HepG2 (cell line): ENCODE results near the gene CDC27. TPM values are rescaled to one million over a fixed set of nuclear protein-coding genes. Genes with fewer than 3 reads are reported as not detected.

Source experiments
- BCL6 ChIP-seq: IDR thresholded peaks from 2 replicates; pipeline ENCODE4 v1.6.1; 2016; ENCODE audit warnings: missing genetic modification reagents, missing compliant biosample characterization
- EED ChIP-seq: sonication (generic); formaldehyde crosslinking; IDR thresholded peaks from 2 replicates; pipeline ENCODE4 v1.5.0; 2020; ENCODE audit warnings: mild to moderate bottlenecking, missing genetic modification reagents
- GATAD2A ChIP-seq: IDR thresholded peaks from 2 replicates; pipeline ENCODE4 v1.6.1; 2016
- MED13 ChIP-seq: sonication (generic); formaldehyde crosslinking; IDR thresholded peaks from 2 replicates; pipeline ENCODE4 v1.5.0; 2020; ENCODE audit warnings: missing genetic modification reagents
- NR2F2 ChIP-seq: IDR thresholded peaks from 2 replicates; pipeline ENCODE4 v1.6.1; 2012; ENCODE audit warnings: low read depth, inconsistent platforms, borderline replicate concordance
- PHF20 ChIP-seq: sonication (generic); formaldehyde crosslinking; IDR thresholded peaks from 2 replicates; pipeline ENCODE4 v1.5.0; 2020; ENCODE audit warnings: mild to moderate bottlenecking, missing genetic modification reagents
- SALL1 ChIP-seq: sonication (generic); formaldehyde crosslinking; IDR thresholded peaks from 2 replicates; pipeline ENCODE4 v1.8.0; 2022; ENCODE audit warnings: mild to moderate bottlenecking, missing genetic modification reagents
- SP2 ChIP-seq: sonication (generic); formaldehyde crosslinking; IDR thresholded peaks from 2 replicates; pipeline ENCODE4 v1.5.1; 2020; ENCODE audit warnings: mild to moderate bottlenecking, missing genetic modification reagents
- ZFX ChIP-seq: sonication (generic); formaldehyde crosslinking; IDR thresholded peaks from 2 replicates; pipeline ENCODE4 v1.4.0; 2020; ENCODE audit warnings: mild to moderate bottlenecking, low read depth, missing genetic modification reagents, moderate library complexity
- ZNF772 ChIP-seq: sonication (generic); formaldehyde crosslinking; IDR thresholded peaks from 2 replicates; pipeline ENCODE4 v1.5.0; 2020; ENCODE audit warnings: mild to moderate bottlenecking, missing genetic modification reagents
- polyA plus RNA-seq, 8 experiments: library from polyadenylated mRNA; depleted of rRNA in 3 of 8; stranded (reverse) in 7 of 8; unstranded in 1 of 8; fragments of >200 nt; fragmentation: Illumina TruSeq in 4 of 8; extraction: Trizol in 4 of 8; gene quantifications; 2 replicates each; pipeline versions ENCODE4 v1.2.1 to v1.2.3, GENCODE V29; 2011 to 2016; ENCODE audit warnings: low read depth in 4 of 8, missing spikeins in 1 of 8, mixed read lengths in 1 of 8; ENCODE audit not compliant: insufficient read depth in 1 of 8
- total RNA-seq, 5 experiments: library from RNA; depleted of rRNA; stranded (reverse); fragments of >200 nt; fragmentation: Illumina TruSeq; extraction: Trizol; gene quantifications; 2 replicates each; pipeline ENCODE4 v1.2.3, GENCODE V29; 2016; ENCODE audit warnings: low read depth in 1 of 5
- TF ChIP-seq, protein P1 (sequence below): sonication (generic); formaldehyde crosslinking; IDR thresholded peaks from 2 replicates; pipeline ENCODE4 v1.5.0; 2020; ENCODE audit warnings: missing genetic modification reagents, mild to moderate bottlenecking, borderline replicate concordance
- TF ChIP-seq, protein P2 (sequence below): sonication (generic); formaldehyde crosslinking; IDR thresholded peaks from 2 replicates; pipeline ENCODE4 v1.5.1; 2020; ENCODE audit warnings: mild to moderate bottlenecking, missing genetic modification reagents, moderate library complexity
- TF ChIP-seq, protein P3 (sequence below): sonication (generic); formaldehyde crosslinking; IDR thresholded peaks from 2 replicates; pipeline ENCODE4 v1.4.0; 2020; ENCODE audit warnings: missing genetic modification reagents
- TF ChIP-seq, protein P4 (sequence below): sonication (generic); formaldehyde crosslinking; IDR thresholded peaks from 2 replicates; pipeline ENCODE4 v1.4.0; 2020; ENCODE audit warnings: missing genetic modification reagents
- TF ChIP-seq, protein P5 (sequence below): sonication (generic); formaldehyde crosslinking; IDR thresholded peaks from 2 replicates; pipeline ENCODE4 v1.9.0; 2022; ENCODE audit warnings: missing genetic modification reagents, mild to moderate bottlenecking, borderline replicate concordance

CDC27 gene
- total and polyA plus RNA-seq, 2 of the 13 experiments (the other 11 are each of a cell fraction or from before 2014, with no cell fraction given), result 80.7 to 102 TPM

DNA sequence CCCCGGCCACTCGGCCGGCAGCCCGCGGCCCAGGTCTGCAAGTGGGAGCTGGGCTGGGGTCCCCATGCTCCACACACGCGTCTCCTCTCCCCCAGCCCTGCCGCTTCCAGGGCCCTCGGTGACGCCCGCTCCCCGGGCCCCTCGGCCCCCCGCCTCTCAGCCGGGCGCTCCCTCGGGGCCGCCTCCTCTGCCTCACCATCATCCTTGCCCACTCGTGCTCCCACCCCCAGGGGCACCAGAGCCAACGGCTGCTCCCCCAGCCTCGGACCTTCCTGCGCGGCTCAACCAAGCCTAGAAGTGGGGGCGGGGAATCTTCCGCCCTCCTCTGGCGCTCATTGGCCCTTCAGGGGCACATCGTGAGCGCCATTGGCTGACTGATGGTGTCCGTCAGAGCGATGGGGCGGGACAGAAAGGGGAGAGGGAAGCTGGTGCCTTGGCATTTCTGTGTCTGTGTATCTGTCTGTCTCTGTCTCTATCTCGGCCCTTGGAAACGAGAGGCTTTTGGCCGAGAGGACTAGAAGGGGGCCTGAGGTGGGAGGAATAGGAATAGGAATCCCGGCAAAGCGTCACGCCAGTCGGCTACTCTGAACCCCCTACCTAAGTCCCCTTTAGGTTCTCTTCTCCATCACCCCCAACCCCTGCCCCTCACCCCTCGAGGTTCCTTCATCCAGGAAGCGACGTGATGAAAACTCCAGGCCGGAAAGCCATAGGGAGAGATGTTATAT, 88.9 kb downstream of the CDC27 start (continued):
- TF ChIP-seq, protein P1, sequence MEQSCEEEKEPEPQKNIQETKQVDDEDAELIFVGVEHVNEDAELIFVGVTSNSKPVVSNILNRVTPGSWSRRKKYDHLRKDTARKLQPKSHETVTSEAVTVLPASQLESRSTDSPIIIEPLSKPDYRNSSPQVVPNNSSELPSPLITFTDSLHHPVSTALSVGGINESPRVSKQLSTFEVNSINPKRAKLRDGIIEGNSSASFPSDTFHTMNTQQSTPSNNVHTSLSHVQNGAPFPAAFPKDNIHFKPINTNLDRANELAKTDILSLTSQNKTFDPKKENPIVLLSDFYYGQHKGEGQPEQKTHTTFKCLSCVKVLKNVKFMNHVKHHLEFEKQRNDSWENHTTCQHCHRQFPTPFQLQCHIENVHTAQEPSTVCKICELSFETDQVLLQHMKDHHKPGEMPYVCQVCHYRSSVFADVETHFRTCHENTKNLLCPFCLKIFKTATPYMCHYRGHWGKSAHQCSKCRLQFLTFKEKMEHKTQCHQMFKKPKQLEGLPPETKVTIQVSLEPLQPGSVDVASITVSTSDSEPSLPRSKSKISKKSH (CRISPR knock-in tag), result 0 out of 2 replicates have a peak, but pooled peaks have one; percentile 38
- TF ChIP-seq, protein P2, sequence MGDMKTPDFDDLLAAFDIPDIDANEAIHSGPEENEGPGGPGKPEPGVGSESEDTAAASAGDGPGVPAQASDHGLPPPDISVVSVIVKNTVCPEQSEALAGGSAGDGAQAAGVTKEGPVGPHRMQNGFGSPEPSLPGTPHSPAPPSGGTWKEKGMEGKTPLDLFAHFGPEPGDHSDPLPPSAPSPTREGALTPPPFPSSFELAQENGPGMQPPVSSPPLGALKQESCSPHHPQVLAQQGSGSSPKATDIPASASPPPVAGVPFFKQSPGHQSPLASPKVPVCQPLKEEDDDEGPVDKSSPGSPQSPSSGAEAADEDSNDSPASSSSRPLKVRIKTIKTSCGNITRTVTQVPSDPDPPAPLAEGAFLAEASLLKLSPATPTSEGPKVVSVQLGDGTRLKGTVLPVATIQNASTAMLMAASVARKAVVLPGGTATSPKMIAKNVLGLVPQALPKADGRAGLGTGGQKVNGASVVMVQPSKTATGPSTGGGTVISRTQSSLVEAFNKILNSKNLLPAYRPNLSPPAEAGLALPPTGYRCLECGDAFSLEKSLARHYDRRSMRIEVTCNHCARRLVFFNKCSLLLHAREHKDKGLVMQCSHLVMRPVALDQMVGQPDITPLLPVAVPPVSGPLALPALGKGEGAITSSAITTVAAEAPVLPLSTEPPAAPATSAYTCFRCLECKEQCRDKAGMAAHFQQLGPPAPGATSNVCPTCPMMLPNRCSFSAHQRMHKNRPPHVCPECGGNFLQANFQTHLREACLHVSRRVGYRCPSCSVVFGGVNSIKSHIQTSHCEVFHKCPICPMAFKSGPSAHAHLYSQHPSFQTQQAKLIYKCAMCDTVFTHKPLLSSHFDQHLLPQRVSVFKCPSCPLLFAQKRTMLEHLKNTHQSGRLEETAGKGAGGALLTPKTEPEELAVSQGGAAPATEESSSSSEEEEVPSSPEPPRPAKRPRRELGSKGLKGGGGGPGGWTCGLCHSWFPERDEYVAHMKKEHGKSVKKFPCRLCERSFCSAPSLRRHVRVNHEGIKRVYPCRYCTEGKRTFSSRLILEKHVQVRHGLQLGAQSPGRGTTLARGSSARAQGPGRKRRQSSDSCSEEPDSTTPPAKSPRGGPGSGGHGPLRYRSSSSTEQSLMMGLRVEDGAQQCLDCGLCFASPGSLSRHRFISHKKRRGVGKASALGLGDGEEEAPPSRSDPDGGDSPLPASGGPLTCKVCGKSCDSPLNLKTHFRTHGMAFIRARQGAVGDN (CRISPR knock-in tag), result peak; percentile 86
- TF ChIP-seq ZFX (CRISPR knock-in tag) (peak; percentile 73), MED13 (no peak), ZNF772 (CRISPR knock-in tag) (peak; percentile 50; the same call in 1 of the 2 replicates), EED (CRISPR knock-in tag) (no peak), SALL1 (peak; percentile 75; the same call in 1 of the 2 replicates), SP2 (CRISPR knock-in tag) (peak; percentile 98), NR2F2 (no peak), PHF20 (peak; percentile 81), GATAD2A (CRISPR knock-in tag) (peak; percentile 60), BCL6 (CRISPR knock-in tag) (peak; percentile 27; the same call in 1 of the 2 replicates)
- TF ChIP-seq, protein P3, sequence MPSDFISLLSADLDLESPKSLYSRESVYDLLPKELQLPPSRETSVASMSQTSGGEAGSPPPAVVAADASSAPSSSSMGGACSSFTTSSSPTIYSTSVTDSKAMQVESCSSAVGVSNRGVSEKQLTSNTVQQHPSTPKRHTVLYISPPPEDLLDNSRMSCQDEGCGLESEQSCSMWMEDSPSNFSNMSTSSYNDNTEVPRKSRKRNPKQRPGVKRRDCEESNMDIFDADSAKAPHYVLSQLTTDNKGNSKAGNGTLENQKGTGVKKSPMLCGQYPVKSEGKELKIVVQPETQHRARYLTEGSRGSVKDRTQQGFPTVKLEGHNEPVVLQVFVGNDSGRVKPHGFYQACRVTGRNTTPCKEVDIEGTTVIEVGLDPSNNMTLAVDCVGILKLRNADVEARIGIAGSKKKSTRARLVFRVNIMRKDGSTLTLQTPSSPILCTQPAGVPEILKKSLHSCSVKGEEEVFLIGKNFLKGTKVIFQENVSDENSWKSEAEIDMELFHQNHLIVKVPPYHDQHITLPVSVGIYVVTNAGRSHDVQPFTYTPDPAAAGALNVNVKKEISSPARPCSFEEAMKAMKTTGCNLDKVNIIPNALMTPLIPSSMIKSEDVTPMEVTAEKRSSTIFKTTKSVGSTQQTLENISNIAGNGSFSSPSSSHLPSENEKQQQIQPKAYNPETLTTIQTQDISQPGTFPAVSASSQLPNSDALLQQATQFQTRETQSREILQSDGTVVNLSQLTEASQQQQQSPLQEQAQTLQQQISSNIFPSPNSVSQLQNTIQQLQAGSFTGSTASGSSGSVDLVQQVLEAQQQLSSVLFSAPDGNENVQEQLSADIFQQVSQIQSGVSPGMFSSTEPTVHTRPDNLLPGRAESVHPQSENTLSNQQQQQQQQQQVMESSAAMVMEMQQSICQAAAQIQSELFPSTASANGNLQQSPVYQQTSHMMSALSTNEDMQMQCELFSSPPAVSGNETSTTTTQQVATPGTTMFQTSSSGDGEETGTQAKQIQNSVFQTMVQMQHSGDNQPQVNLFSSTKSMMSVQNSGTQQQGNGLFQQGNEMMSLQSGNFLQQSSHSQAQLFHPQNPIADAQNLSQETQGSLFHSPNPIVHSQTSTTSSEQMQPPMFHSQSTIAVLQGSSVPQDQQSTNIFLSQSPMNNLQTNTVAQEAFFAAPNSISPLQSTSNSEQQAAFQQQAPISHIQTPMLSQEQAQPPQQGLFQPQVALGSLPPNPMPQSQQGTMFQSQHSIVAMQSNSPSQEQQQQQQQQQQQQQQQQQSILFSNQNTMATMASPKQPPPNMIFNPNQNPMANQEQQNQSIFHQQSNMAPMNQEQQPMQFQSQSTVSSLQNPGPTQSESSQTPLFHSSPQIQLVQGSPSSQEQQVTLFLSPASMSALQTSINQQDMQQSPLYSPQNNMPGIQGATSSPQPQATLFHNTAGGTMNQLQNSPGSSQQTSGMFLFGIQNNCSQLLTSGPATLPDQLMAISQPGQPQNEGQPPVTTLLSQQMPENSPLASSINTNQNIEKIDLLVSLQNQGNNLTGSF (CRISPR knock-in tag), result no peak
- TF ChIP-seq, protein P4, sequence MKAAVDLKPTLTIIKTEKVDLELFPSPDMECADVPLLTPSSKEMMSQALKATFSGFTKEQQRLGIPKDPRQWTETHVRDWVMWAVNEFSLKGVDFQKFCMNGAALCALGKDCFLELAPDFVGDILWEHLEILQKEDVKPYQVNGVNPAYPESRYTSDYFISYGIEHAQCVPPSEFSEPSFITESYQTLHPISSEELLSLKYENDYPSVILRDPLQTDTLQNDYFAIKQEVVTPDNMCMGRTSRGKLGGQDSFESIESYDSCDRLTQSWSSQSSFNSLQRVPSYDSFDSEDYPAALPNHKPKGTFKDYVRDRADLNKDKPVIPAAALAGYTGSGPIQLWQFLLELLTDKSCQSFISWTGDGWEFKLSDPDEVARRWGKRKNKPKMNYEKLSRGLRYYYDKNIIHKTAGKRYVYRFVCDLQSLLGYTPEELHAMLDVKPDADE (CRISPR knock-in tag), result no peak
- TF ChIP-seq, protein P5, sequence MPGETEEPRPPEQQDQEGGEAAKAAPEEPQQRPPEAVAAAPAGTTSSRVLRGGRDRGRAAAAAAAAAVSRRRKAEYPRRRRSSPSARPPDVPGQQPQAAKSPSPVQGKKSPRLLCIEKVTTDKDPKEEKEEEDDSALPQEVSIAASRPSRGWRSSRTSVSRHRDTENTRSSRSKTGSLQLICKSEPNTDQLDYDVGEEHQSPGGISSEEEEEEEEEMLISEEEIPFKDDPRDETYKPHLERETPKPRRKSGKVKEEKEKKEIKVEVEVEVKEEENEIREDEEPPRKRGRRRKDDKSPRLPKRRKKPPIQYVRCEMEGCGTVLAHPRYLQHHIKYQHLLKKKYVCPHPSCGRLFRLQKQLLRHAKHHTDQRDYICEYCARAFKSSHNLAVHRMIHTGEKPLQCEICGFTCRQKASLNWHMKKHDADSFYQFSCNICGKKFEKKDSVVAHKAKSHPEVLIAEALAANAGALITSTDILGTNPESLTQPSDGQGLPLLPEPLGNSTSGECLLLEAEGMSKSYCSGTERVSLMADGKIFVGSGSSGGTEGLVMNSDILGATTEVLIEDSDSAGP, result peak; percentile 55; the same call in 1 of the 2 replicates
